ENCODE data around the gene EIF4H.

DNA sequence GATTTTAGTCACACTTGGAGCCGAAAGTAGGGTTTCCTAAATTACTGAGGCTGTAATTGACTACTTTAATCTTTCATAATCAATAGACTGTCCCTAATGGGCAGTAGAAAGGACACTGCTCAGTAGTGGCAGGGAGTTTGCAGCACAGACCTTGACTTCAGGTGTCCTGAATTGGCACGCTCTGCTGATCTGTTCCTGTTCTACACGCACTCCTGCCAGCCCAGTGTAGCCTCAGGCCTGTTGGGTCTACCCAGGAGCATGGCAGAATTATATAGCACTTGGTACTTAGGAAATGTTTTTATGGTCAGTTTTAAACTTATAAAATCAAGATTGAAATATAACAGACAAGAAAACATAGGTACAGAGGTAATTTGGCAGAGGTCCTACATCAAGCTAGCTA is 9.0 kb downstream of the EIF4H start:
- TF ChIP-seq EZH2 (IDR thresholded peaks at IDR 0.05) (no peak), POLR2AphosphoS5 (IDR thresholded peaks at IDR 0.05; ENCODE audit: low read depth, low read length) (no peak), POLR2A (IDR thresholded peaks at IDR 0.05; ENCODE audit: borderline replicate concordance, extremely low read depth, insufficient read depth, insufficient read length) (no peak), CEBPB (IDR thresholded peaks at IDR 0.05; ENCODE audit: low read depth) (no peak), ELF1 (IDR thresholded peaks at IDR 0.05; ENCODE audit: borderline replicate concordance, low read depth) (no peak), EGR1 (IDR thresholded peaks at IDR 0.05; ENCODE audit: low read depth) (no peak), CBX3 (IDR thresholded peaks at IDR 0.05; ENCODE audit: low read depth) (no peak), SP1 (IDR thresholded peaks at IDR 0.05; ENCODE audit: low read depth) (no peak), JUND (IDR thresholded peaks at IDR 0.05) (no peak), SIN3A (IDR thresholded peaks at IDR 0.05; ENCODE audit: low read depth) (no peak), YY1 (IDR thresholded peaks at IDR 0.05; ENCODE audit: extremely low read depth, insufficient replicate concordance, low read depth, low read length) (no peak)
- TF ChIP-seq, protein P1, sequence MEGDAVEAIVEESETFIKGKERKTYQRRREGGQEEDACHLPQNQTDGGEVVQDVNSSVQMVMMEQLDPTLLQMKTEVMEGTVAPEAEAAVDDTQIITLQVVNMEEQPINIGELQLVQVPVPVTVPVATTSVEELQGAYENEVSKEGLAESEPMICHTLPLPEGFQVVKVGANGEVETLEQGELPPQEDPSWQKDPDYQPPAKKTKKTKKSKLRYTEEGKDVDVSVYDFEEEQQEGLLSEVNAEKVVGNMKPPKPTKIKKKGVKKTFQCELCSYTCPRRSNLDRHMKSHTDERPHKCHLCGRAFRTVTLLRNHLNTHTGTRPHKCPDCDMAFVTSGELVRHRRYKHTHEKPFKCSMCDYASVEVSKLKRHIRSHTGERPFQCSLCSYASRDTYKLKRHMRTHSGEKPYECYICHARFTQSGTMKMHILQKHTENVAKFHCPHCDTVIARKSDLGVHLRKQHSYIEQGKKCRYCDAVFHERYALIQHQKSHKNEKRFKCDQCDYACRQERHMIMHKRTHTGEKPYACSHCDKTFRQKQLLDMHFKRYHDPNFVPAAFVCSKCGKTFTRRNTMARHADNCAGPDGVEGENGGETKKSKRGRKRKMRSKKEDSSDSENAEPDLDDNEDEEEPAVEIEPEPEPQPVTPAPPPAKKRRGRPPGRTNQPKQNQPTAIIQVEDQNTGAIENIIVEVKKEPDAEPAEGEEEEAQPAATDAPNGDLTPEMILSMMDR (IDR thresholded peaks at IDR 0.05 in 2 of 3, conservative IDR thresholded peaks at IDR 0.05 in 1 of 3; ENCODE audit: borderline replicate concordance in 1 of 3, insufficient read depth in 1 of 3, low read depth in 2 of 3, low read length in 2 of 3), result no peak
- TF ChIP-seq, protein P2, sequence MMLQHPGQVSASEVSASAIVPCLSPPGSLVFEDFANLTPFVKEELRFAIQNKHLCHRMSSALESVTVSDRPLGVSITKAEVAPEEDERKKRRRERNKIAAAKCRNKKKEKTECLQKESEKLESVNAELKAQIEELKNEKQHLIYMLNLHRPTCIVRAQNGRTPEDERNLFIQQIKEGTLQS (IDR thresholded peaks at IDR 0.05), result no peak
- TF ChIP-seq, protein P3, sequence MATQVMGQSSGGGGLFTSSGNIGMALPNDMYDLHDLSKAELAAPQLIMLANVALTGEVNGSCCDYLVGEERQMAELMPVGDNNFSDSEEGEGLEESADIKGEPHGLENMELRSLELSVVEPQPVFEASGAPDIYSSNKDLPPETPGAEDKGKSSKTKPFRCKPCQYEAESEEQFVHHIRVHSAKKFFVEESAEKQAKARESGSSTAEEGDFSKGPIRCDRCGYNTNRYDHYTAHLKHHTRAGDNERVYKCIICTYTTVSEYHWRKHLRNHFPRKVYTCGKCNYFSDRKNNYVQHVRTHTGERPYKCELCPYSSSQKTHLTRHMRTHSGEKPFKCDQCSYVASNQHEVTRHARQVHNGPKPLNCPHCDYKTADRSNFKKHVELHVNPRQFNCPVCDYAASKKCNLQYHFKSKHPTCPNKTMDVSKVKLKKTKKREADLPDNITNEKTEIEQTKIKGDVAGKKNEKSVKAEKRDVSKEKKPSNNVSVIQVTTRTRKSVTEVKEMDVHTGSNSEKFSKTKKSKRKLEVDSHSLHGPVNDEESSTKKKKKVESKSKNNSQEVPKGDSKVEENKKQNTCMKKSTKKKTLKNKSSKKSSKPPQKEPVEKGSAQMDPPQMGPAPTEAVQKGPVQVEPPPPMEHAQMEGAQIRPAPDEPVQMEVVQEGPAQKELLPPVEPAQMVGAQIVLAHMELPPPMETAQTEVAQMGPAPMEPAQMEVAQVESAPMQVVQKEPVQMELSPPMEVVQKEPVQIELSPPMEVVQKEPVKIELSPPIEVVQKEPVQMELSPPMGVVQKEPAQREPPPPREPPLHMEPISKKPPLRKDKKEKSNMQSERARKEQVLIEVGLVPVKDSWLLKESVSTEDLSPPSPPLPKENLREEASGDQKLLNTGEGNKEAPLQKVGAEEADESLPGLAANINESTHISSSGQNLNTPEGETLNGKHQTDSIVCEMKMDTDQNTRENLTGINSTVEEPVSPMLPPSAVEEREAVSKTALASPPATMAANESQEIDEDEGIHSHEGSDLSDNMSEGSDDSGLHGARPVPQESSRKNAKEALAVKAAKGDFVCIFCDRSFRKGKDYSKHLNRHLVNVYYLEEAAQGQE (IDR thresholded peaks at IDR 0.05; ENCODE audit: low read depth), result no peak

Measured in HCT116 (cell line).